Brain microvascular endothelial cell (primary cell): ENCODE data around the gene CWC22.

ENCODE experiments used
- DNase-seq: peaks from one replicate; pipeline ENCODE4 v3.0.0-alpha.2; 2020
- H3K27ac ChIP-seq: fragments of 250-450 bp; sonication (Bioruptor Pico); 2 replicates; pipeline ENCODE4 v1.5.1; 2020; ENCODE audit warnings: mild to moderate bottlenecking, moderate library complexity
- H3K27me3 ChIP-seq: fragments of 250-450 bp; sonication (Bioruptor Pico); replicated peaks from 2 replicates; pipeline ENCODE4 v1.5.1; 2020; ENCODE audit warnings: mild to moderate bottlenecking
- H3K36me3 ChIP-seq: fragments of 250-450 bp; sonication (Bioruptor Pico); replicated peaks from 2 replicates; pipeline ENCODE4 v1.5.1; 2020; ENCODE audit warnings: mild to moderate bottlenecking
- H3K4me3 ChIP-seq: 2 replicates; pipeline ENCODE4 v1.5.1; 2011; ENCODE audit warnings: low read depth, mild to moderate bottlenecking, control low read depth, low read length, moderate library complexity
- CTCF ChIP-seq: IDR thresholded peaks from 2 replicates; pipeline ENCODE4 v1.5.1; 2011; ENCODE audit warnings: low read depth, mild to moderate bottlenecking, moderate library complexity, low read length, control low read depth, inconsistent platforms; ENCODE audit errors: missing control alignments
- in situ Hi-C: cut with HindIII; loops from 2 replicates; pipeline ENCODE4 v1.10.0; 2017; ENCODE audit warnings: low sequenced_read_pairs, low pct_ligation_motif_present

The CWC22 gene

GRCh38 chr2:179953359-179953758 is 53.7 kb downstream of the CWC22 start:
- Histone ChIP-seq H3K27me3 (no peaks in the 10 kb centered on the region), H3K4me3 (no peak overlapping the region), H3K36me3 (peaks cover 24% of the 10 kb centered on the region), H3K27ac (no peak overlapping the region)
- no peak for TF ChIP-seq CTCF
- in situ Hi-C loops, result no loop called here
- DNase-seq, result no peak

- TF ChIP-seq CTCF, result no peak
- H3K4me3 ChIP-seq, result no peak overlapping the region
- DNase-seq, result no peak
- peaks cover 24% of the 10 kb centered on the region for H3K36me3 ChIP-seq
- no peak overlapping the region for H3K27ac ChIP-seq
- in situ Hi-C loops, result no loop called here
- H3K27me3 ChIP-seq, result no peaks in the 10 kb centered on the region
Measured at GRCh38 chr2:179952658-179953057, 54.4 kb downstream of the CWC22 start.

GRCh38 chr2:179951680-179952079 is 55.4 kb downstream of the CWC22 start:
- no peaks in the 10 kb centered on the region for H3K27me3 ChIP-seq
- DNase-seq, result no peak
- H3K27ac ChIP-seq, result no peak overlapping the region
- in situ Hi-C loops, result no loop called here
- no peak overlapping the region for H3K4me3 ChIP-seq
- H3K36me3 ChIP-seq, result peaks cover 22% of the 10 kb centered on the region
- TF ChIP-seq CTCF, result no peak

- TF ChIP-seq CTCF, result no peak
- no peak for DNase-seq
- Histone ChIP-seq H3K4me3 (no peak overlapping the region), H3K27ac (no peak overlapping the region), H3K27me3 (no peaks in the 10 kb centered on the region), H3K36me3 (peaks cover 22% of the 10 kb centered on the region)
- in situ Hi-C loops, result no loop called here
Measured at GRCh38 chr2:179950391-179950790, 56.7 kb downstream of the CWC22 start.

- Histone ChIP-seq H3K4me3 (no peak overlapping the region), H3K27me3 (no peaks in the 10 kb centered on the region), H3K27ac (no peak overlapping the region), H3K36me3 (peaks cover 23% of the 10 kb centered on the region)
- no peak for TF ChIP-seq CTCF
- DNase-seq, result no peak
- in situ Hi-C loops, result no loop called here
Measured at GRCh38 chr2:179949438-179949837, 57.7 kb downstream of the CWC22 start.

- H3K27ac ChIP-seq, result no peak overlapping the region
- DNase-seq, result no peak
- no peak overlapping the region for H3K4me3 ChIP-seq
- in situ Hi-C loops, result no loop called here
- TF ChIP-seq CTCF, result no peak
- H3K27me3 ChIP-seq, result no peaks in the 10 kb centered on the region
- peaks cover 22% of the 10 kb centered on the region for H3K36me3 ChIP-seq
Measured at GRCh38 chr2:179948058-179948457, 59.0 kb downstream of the CWC22 start.
